ENCODE data around the gene PRMT7. TPM values are rescaled to one million over a fixed set of nuclear protein-coding genes. Genes with fewer than 3 reads are reported as not detected.

Gene PRMT7
- total RNA-seq, 1 experiment from 2014 or later = 59.3 TPM

- no peak for TF ChIP-seq ARID4B (CRISPR knock-in tag; IDR thresholded peaks at IDR 0.05; ENCODE audit: borderline replicate concordance)
Observed at GRCh38 chr16:68313116-68313515, 2.3 kb downstream of the PRMT7 start (continued).

GRCh38 chr16:68319185-68319908 is 8.5 kb downstream of the PRMT7 start:
- Mint-ChIP-seq H3K27ac (peak overlapping the region; percentile 32; the same call in 1 of the 2 replicates), H3K9me3 (no peaks in the 10 kb centered on the region), H3K36me3 (peaks cover 34% of the 10 kb centered on the region), H3K4me1 (peaks cover 3% of the 10 kb centered on the region), H3K27me3 (ENCODE audit: low read depth) (no peaks in the 10 kb centered on the region), H3K4me3 (no peak overlapping the region)
- CTCF ChIA-PET = interaction anchor here (0.5 kb wide), 1 partner anchor 735 kb away, joined by 3 read pairs; no protein-coding TSS in a partner anchor
- TF ChIP-seq, protein P1, sequence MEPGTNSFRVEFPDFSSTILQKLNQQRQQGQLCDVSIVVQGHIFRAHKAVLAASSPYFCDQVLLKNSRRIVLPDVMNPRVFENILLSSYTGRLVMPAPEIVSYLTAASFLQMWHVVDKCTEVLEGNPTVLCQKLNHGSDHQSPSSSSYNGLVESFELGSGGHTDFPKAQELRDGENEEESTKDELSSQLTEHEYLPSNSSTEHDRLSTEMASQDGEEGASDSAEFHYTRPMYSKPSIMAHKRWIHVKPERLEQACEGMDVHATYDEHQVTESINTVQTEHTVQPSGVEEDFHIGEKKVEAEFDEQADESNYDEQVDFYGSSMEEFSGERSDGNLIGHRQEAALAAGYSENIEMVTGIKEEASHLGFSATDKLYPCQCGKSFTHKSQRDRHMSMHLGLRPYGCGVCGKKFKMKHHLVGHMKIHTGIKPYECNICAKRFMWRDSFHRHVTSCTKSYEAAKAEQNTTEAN (CRISPR knock-in tag; IDR thresholded peaks at IDR 0.05) = no peak
- TF ChIP-seq CDX4 (CRISPR knock-in tag; IDR thresholded peaks at IDR 0.05; ENCODE audit: borderline replicate concordance) = no peak
- DNase-seq (ENCODE audit: low spot score) (no peak), ATAC-seq (no peak)
- POLR2A ChIA-PET = interaction anchor here (1.1 kb wide), 1 partner anchor 9 kb away, joined by 3 read pairs; the partner anchor contains the start of genes PRMT7 and SLC7A6OS

GRCh38 chr16:68324336-68324735 is 13.5 kb downstream of the PRMT7 start:
- Mint-ChIP-seq H3K36me3 (peaks cover 20% of the 10 kb centered on the region), H3K4me1 (no peaks in the 10 kb centered on the region; the same call in 1 of the 2 replicates), H3K4me3 (no peak overlapping the region), H3K9me3 (no peaks in the 10 kb centered on the region), H3K27me3 (ENCODE audit: low read depth) (no peaks in the 10 kb centered on the region), H3K27ac (no peak overlapping the region)
- TF ChIP-seq TEAD4 (CRISPR knock-in tag; IDR thresholded peaks at IDR 0.05) (no peak), RORB (CRISPR knock-in tag; IDR thresholded peaks at IDR 0.05) (no peak), ZMAT4 (CRISPR knock-in tag; IDR thresholded peaks at IDR 0.05) (no peak), USF2 (CRISPR knock-in tag; IDR thresholded peaks at IDR 0.05) (no peak), GRHL2 (CRISPR knock-in tag; IDR thresholded peaks at IDR 0.05; ENCODE audit: insufficient replicate concordance, severe bottlenecking) (no peak), PRRX2 (CRISPR knock-in tag; IDR thresholded peaks at IDR 0.05) (no peak), SOX15 (CRISPR knock-in tag; IDR thresholded peaks at IDR 0.05) (no peak), HMGA2 (CRISPR knock-in tag; IDR thresholded peaks at IDR 0.05) (no peak), NFE2L1 (CRISPR knock-in tag; IDR thresholded peaks at IDR 0.05) (no peak), ATF1 (CRISPR knock-in tag; IDR thresholded peaks at IDR 0.05) (no peak), TCF7 (CRISPR knock-in tag; IDR thresholded peaks at IDR 0.05; ENCODE audit: low read depth) (no peak)
- ATAC-seq = no peak
- ChIA-PET POLR2A (no interaction called here), CTCF (no interaction called here)
- DNase-seq (ENCODE audit: low spot score) = no peak
